Neural cell (in vitro differentiated cells): ENCODE measurements around the gene M1AP.

ENCODE experiments used
- CTCF ChIP-seq: fragments of 450-650 bp; IDR thresholded peaks from 2 replicates; pipeline ENCODE4 v1.5.1; 2014; ENCODE audit warnings: antibody characterized with exemption, mild to moderate bottlenecking, moderate library complexity; ENCODE audit not compliant: poor library complexity, severe bottlenecking
- EP300 ChIP-seq: fragments of 450-650 bp; conservative IDR thresholded peaks from 2 replicates; pipeline ENCODE4 v1.6.1; 2014; ENCODE audit warnings: antibody characterized with exemption, mild to moderate bottlenecking, moderate library complexity; ENCODE audit not compliant: poor library complexity, severe bottlenecking
- EZH2 ChIP-seq: fragments of 200-600, 300-800 bp; shearing (Covaris generic), sonication (generic); IDR thresholded peaks from 2 replicates; pipeline ENCODE4 v1.6.1; 2014; ENCODE audit warnings: antibody characterized with exemption, low read length, borderline replicate concordance, mild to moderate bottlenecking; ENCODE audit not compliant: insufficient read depth, poor library complexity, severe bottlenecking
- MXI1 ChIP-seq: fragments of 450-650 bp; conservative IDR thresholded peaks from 2 replicates; pipeline ENCODE4 v1.6.1; 2014; ENCODE audit warnings: antibody characterized with exemption, mild to moderate bottlenecking; ENCODE audit not compliant: poor library complexity, severe bottlenecking
- POLR2AphosphoS5 ChIP-seq: IDR thresholded peaks from 2 replicates; pipeline ENCODE4 v1.6.1; 2012
- RAD21 ChIP-seq: fragments of 450-650 bp; conservative IDR thresholded peaks from 2 replicates; pipeline ENCODE4 v1.6.1; 2014; ENCODE audit warnings: antibody characterized with exemption, mild to moderate bottlenecking, moderate library complexity
- REST ChIP-seq: IDR thresholded peaks from 2 replicates; pipeline ENCODE4 v1.6.1; 2012; ENCODE audit warnings: borderline replicate concordance
- SMC3 ChIP-seq: fragments of 450-650 bp; conservative IDR thresholded peaks from 2 replicates; pipeline ENCODE4 v1.6.1; 2014; ENCODE audit warnings: antibody characterized with exemption, mild to moderate bottlenecking, moderate library complexity; ENCODE audit not compliant: poor library complexity
- TAF1 ChIP-seq: IDR thresholded peaks from 2 replicates; pipeline ENCODE4 v1.6.1; 2012; ENCODE audit warnings: low read depth

- TF ChIP-seq CTCF (no peak), POLR2AphosphoS5 (no peak), TAF1 (no peak), EZH2 (no peak), SMC3 (no peak), EP300 (no peak), REST (no peak), RAD21 (no peak), MXI1 (no peak)
These were observed 70.7 kb downstream of the M1AP start for GRCh38 chr2:74577448-74577847.
